ENCODE data around the gene SDK1.

SDK1 gene

DNA sequence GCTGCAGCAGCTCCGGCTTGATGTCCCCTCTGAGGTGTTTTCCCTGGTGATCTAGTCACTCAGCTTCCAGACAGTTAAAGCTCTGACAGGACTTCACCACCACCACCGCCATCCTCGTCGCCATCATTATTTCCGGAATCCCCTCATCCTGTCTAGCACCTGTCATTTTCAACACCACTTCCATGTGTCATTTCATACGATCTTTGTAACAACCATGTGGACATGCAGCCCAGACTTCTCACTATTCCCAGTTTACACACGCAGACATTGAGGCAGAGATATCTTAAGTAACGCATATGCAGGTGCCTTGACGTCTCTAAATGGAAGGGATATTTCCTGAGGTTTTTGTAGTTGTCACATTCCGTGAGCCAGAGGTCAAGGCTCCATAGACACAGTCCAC is 850.5 kb downstream of the SDK1 start:
- DNase-seq = no peak

DNA sequence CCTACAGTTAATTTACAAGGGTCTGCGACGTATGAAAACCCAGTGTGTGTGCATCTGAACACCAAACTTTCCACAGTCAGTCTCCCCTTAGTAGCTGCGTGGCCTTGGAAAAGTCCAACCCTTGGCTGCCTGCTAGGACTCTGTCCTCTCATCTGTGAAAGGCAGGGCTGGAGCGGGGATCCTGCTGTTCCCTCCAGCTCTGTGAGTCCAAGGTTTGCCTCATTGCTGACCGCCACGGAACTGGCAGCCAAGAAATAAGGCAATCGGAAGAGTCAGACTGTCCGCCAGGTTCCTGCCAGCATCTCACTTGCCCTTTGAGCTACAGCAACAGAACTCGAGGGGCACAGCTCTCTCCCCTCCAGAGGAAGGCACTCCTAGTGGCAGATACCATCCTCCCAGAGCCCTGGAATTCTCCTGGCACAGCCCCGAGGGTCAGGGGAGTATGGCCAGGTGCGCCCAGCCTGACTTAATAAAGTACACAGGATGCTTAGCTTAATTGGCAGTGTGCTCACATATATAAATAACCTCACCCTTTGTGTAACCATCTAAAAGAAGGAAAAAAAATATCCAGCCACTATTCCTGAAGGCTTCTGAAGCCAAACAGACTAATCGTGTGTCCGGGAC is 851.0 kb downstream of the SDK1 start:
- DNase-seq = no peak

DNA sequence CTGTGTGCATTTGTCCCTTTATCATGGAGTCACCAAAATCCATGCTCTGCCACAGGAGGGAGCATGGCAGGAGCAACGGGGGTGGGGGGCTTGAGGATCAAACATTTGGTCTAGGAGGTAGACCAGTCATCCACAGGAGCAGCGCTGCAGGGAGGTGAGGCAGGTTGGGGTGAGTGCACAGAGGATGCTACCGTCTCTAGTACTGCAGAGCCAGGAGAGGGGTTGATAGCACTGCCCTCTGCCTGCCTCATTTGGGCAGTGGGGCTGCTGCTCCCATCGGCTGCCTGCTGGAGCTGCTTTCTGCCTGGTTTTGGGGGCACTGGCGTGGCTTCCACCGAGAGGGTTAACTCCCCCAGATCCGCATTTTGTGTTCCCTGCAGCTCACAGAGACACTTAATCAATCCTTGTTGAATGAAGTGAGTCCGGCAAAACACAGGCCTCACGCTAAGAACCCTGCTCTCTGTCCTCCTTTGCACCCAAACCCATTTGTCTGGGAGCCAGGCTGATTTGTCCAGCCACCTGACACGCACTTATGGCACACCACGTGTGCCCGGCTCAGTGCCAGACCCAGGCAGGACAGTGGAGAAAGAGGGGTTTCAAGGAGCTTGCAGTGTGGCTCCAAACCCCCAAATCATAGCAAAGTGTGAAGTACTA is 854.0 kb downstream of the SDK1 start:
- no peak for DNase-seq

DNA sequence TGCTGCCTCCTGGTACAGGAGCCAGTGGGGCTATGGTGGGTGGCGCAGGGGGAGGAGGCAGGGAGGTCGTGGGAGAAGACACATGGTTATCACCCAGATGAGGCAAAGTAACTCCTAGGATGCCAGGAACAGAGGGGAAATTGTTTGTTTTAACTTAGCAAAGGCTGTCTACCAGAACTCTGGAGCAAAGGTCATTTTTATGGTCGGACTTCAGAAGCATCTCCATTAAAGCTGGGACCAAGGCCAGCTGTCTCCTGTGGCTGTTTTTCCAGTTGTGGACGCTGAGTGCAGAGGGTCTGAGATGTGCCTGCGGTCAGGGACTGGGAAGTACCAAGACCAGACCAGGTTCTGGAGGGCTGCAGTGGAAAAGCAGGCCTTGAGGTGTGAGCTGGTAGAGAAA is 855.1 kb downstream of the SDK1 start:
- DNase-seq = no peak

DNA sequence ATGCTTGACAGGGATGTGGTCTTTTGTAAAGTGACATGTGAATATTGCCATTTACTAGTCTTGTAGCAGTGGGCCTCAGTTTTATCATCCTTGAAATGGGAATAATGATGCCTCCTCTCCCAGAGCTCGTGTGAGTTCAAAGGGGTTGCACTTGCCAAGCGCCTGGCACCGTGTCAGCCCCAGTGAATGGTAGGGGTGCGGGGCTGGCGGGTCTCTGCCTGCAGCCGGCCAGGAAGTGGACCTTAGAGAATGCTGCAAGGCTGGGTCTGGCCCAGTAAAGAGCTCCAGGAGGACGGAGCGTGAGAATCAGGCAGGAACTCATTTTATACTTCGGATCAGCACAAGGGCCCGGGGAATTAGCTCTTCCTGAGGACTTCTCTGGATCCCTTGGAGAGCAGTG is 856.6 kb downstream of the SDK1 start:
- no peak for DNase-seq

DNA sequence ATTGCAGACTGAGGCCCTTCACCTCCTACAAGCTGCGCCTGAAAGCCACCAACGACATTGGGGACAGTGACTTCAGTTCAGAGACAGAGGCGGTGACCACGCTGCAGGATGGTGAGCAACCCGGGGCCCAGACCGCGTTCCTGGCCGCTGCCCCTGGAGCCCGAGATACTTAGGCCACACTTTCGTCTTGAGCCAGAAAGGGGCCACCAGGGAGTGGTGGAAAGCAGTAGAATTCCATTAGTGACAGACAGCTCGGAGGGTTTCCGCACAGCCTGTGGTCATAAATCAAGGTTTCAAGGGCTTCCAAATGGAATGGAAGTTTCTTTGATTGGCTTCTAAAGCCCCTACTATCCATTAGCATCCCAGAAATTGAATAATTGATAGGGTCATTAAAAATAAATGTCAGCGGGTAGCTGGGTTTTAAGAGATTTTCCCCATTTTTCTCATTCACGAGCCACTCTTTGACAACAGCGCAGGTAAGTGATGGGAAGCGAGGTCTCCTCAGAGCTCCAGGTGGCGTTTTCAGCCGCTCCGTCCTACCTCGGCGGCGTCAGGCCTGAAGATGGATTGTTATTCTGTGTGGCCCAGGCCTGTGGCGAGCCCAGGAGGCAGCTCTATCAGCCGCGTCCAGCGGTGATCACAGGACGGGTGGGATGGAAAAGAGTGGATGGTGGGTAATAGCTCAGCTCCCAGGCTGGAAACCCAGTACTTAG is 857.5 kb downstream of the SDK1 start:
- DNase-seq = no peak

DNA sequence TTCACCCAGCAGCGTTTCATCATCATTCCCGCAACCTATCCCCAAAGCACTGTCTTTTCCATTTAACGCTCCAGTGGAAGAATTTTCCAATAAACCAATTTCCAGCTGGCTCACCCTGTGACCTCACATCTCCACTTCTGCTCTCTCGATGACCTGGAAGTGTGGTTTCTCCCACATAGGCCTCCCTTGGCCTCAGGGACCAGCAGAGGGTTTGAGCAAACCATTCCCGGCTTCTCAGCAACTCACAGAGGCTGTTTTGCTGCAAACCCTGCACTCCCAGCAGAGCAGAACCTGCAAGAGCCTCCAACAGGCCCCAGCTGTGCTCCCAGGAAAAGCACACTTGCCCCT is 858.1 kb downstream of the SDK1 start:
- DNase-seq = no peak

DNA sequence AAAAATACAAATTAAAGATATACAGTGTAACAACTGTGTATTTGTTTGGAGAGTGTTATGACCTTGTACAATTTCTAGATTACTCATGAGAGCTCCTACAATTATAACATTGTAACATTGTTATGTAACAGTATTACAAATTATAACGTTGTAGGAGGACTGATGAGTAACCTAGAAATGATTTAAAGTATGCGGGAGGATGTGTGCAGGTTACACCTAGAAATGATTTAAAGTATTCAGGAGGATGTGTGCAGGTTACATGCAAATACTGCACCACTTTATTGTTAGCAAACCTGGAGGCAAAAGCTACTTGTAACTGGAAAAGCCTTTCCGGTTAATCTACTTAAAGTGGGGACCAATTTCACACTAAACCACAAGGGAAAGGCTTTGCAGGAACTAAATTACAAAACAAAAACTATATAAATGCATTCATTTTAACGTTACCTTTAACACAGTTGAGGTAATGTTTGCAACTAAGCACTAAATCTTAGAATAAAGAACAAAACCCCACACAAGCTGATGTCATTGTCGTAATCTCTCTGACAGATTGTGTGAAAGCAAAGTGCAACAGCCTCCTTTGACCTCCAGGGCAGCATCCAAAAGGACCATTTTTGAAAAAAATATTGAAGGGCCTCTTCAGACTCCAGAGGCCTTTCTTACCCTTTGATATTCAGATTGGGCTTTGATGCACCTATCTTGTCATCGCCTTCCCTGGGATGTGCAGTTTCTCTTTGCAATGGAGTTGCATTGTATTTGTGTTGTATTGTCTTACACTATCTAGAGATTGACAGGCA is 858.9 kb downstream of the SDK1 start:
- DNase-seq = no peak

DNA sequence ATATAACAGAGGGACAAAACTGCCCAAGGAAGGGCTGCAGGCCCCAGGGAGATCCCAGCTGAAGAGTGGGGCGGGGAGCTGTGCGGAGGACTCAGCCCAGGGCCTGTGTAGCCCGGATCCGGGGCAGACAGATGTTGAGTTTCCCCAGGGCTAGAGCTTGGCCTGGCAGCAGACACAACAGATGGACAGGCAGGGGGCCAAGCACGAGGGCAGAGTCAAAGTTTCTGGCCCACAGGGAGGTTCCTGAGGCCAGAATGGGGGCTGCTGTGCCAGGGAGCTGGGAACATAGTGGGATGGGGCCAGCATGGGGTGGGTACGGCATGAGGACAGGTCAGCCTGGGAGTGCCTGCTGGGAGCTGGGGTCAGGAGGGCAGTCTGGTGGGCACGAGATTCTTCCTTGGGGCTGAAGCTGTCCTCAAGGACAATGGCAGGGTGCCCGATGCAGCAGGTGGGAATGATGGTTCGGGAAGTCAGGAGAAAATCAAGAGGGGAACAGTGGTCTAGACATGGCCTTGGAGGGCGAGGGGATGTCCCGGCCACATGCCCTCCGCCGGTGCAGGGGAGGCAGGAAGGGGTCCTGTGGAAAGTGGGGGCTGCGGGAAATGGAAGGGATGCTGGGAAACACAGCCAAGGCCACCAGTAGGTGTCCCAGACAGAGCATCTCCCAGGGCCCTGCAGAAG is 862.0 kb downstream of the SDK1 start:
- DNase-seq = no peak

DNA sequence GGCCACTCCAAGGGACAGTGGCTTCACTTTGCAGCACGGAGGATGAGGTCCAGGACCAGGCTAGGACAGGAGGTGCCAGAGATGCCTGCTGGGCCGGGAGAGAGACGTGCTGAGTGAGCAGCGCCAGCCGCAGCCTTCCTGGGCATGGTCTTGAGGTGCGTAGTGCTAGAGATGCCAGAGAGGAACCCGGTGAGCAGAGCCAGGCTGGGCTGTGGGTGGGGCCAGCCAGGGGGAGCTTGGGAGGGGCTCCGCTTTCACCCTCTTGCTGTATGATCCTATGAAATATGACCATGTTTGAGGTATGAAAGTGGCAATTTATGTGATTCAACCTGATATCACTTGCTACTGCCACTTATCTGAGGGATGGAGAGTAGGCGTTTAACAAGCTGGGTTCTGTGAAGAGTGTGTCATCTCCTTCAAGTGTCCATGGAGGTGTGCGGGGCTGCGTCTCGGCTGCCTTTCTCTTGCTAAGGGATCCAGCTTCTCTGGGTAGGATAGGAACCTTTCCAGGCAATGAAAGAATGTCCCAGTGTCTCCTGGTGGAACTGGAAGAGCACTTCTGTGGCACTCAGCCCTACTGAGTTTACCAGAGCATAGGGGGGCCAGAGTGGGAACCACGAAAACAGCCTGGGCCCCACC is 862.6 kb downstream of the SDK1 start:
- no peak for DNase-seq

DNA sequence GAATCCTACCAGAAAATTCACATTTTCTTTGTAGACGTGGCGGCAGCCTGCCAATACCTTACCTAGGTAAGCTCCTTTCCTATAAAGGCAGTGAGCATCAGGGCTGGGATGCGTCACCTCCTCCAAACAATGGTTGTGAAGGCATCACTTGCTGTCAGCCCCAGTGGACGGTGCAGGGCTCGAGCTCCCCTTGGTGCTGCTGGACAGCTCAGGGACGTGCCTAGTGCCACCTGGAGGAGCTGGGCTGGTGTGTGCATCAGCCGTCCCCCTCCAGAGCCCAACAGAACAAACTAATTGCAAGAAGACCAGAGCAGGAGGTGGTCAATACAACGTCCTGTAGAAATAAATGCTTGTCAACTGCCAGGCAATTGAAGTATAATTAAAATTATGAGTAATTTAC is 863.5 kb downstream of the SDK1 start:
- DNase-seq = no peak

DNA sequence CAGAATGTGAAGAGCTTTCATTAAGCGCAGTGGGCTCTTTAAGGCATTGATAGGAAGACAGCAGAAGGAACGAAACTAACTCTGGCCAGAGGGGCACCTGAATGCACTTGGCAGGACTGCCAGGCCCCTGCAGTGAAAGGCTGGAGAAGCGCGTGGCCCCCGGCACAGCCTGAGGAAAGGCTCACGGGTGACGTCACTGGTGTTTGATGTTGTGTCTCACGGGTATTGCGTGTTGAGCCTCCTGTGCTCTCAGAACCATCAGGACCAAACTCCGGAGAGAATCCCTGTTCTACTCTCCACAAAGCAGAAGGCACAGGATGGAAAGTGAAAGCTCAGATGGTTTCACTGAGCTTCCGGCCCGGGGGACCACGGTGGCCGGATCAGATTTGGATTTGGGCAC is 865.3 kb downstream of the SDK1 start:
- DNase-seq = no peak

DNA sequence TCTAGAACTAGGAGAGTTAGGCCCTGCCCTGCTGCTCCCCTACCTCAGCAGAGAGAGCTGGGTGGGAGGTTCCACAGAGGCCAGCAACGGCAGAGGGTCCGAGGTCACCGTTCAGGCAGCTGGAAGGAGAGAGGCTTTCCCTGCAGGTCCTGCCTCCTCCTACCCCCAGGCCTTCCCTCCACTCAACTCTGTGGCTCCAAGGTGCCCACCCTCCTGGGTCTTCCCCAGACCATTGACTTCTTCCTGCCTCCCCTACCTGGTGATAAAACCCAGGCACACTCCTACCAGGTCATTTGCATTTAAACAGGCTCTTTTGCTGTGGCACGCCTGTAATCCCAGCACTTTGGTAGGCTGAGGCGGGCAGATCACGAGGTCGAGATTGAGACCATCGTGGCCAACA is 865.8 kb downstream of the SDK1 start:
- DNase-seq = no peak

DNA sequence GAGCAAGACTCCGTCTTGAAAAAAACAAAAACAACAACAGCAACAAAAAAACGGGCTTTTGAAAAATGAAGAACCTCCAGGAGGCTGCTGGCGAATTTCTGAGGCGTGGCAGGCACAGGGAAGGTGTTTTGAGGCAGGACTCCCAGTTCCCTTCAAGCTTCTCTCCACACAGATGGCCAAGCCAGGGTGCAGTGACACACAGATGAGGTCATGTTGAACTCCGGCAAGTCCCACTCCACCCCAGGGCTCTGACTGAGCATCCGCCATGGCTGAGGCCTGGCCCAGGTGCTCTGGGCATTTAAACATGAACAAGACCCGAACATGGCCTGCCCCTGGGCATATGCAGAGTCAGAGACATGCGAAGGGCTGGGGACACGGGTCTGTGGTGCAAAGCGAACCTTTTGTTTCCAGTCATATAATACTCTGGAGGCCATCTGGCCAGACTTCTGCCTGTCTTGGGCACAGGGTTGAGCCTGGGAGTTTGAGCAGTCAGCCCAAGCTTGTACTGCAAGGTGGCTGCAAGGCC is 866.4 kb downstream of the SDK1 start:
- no peak for DNase-seq

DNA sequence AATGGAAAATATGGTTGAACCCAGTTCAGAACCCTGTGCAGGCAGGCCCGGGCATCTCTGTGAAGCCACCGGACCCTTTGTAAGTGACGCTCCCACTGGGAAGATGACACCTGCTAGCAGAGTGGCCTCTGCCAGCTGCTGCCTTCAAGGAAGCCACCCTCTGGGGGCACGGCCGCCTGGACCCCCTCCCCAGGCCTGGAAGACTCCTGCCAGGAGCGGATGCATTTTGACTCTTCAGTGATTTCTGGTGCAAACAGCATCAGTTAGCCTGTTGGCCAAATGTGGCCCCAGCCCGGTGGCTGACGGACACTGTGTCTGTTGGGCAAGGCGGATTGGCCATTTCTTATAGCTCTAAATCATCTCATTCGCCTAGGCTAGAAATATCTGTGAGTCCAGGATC is 867.0 kb downstream of the SDK1 start:
- DNase-seq = no peak

DNA sequence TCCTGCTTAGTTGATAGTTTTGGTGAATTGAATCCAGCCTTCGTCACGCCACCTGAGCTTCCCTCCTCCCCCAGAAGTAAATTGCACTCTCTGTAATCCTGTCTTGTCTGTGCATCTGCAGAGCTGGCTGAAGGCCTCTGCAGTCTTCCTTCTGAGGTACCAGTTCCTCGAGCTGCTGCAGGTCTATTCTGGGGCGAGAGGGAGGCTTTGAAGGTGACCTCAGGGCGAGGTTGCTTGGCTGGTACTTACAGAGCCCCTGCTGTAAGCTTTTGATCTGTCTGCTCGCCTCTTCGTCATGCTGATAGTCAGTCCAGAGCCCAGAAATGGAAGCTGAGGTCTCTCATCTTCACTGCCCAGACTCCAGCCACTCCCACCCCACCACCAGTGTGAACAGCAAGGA is 867.5 kb downstream of the SDK1 start:
- no peak for DNase-seq

DNA sequence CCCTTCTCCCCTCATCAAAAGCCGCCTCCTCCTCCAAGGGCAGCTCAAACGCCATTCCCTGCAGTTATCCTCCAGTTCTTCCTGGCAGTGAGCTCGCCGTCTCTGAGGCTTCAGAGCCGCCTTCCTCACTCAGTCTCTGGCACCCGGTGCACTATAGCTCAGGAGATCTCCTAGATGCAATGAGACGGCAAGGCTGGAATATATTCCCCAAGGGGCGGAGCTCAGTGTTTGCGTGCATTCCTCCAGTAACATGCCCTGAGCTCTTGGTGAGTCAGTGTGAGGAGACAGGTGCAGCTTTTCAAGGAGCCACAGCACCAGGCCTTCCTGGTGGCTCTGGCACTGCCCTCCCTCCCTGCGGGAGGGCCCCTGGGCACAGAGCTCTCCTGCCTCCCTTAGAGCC is 868.4 kb downstream of the SDK1 start:
- DNase-seq = no peak

DNA sequence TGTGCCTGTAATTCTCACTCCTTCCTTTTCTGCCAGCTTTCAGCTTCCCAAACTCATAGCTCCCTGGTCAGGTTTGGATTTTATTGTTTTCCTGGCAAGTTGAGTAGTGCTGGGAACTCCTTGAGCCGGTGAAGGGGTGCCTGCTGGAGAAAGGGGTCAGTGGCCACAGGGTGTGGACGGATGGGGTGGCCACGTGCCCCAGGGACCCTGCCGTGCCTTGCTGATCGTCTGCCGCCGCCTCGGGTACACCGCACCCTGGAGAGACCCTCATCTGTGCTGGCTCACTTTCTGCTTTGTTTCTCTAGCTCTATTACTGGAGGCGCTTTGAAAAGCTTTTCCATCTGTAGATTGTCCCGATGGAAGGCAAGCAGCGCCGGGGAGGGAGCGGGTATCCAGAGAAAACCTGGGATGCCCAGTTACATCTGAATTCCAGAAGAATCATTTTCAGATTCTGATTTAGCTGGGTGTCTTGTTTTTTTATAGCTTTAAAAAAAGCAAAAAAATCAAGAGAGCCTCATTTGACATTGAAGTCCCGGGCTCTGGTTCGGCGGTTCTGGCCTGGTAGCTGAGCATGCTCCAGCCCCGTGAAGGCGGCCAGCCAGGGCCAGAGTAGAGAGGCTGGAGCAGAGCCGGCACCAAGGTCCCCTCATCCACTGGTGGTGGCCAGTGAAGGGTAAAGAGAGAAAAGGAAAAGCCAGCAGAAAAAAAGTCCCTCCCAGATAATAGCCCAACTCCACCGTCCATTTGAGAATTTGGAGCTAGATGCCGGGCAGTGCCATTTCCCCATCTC is 870.1 kb downstream of the SDK1 start:
- DNase-seq = no peak

DNA sequence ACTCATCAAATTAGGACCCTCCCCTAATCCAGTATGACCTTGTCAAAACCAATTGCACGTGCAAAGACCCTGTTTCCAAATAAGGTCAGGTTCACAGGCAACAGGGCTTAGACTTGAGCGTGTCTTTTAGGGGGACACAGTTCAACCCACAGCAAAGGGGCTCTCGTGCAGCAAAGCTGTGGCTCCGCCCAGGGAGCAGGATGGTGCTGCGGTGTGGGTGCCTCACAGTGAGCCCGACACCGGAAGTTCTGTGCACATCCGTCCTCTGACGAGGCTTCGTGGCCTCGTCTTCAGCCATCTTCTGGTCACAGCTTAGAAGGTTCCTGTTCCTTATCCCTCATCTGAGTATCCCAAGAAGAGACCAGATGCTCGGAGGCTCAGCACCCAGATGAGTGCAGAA is 871.8 kb downstream of the SDK1 start:
- no peak for DNase-seq

DNA sequence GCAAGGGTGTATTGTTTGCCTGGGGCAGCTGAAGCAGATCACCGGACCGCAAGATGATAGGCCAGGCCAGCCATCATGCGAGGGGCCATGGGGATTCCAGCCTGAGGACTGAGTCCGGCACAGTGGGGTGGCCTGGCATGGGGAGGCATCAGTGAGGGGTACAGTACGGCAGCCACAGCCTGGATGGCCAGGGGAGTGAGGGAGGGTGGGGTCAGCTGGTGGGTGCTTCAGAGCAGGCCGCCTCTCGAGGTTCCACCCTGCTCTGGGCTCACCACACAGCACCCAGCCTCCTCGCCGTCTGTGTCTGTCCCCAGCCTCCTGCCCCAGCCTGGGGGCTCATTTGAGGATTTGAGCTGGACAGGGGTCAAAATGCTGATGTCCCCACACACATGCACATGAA is 872.6 kb downstream of the SDK1 start:
- DNase-seq = no peak

DNA sequence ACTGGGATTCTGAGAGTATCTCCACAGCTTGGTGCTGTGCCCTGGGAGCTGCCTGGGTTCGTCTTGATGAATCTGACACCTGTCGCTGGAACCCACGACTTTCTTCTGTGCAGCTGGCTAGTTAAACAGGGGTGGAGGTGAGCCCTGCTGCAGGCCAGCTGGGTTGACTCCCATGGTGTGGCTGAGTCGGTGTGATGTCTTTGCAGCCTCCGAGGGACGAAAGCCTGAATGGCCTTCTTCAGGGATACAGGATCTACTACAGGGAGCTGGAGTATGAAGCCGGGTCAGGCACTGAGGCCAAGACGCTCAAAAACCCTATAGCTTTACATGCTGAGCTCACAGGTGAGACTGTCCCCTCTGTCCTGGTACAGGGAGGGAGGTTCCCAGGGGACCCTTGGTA is 873.0 kb downstream of the SDK1 start:
- DNase-seq = no peak

DNA sequence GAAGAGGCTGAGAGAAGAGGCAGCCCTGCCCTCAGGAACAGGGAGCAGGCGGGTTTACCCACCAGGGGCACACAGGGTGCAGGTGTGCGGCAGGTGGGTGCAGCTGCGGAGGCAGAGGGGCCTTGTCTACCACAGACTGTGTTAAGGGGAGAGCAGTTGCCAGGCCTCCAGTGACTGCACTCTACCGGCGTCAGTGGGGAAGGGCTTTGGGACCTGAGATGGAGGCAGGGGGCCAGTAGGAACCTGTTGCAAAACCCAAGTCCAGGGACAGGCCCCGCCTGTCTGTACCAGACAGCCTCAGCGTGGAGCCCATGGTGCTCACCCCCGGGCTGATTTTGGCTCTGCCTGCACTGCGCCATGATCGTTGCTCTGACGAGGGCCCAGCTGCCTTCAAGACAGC is 873.4 kb downstream of the SDK1 start:
- no peak for DNase-seq
